Body of pancreas (tissue), 4 donors: ENCODE results near the gene ISL2. TPM values are rescaled to one million over a fixed set of nuclear protein-coding genes. Genes with fewer than 3 reads are reported as not detected.

Source experiments
- ATAC-seq: fragments of 150-250 bp; one replicate; pipeline ENCODE4 v1.9.1; 2016
- DNase-seq, 4 donors: peaks; one replicate each; pipeline ENCODE4 v3.0.0-alpha.2; 2019
- H3K27ac ChIP-seq, 4 donors: fragments of 200-600 bp; sonication (generic); 1 replicate in 3 of 4; 2 replicates in 1 of 4; pipeline versions ENCODE4 v1.5.1 to v1.6.1; 2016 to 2019; ENCODE audit warnings: mild to moderate bottlenecking in 1 of 4, mixed read lengths in 1 of 4, moderate library complexity in 1 of 4
- H3K27me3 ChIP-seq, 2 donors: fragments of 200-600 bp; sonication (generic); one replicate each; pipeline ENCODE4 v1.6.0; 2016; ENCODE audit warnings: mild to moderate bottlenecking in 1 of 2
- H3K36me3 ChIP-seq, 2 donors: fragments of 200-600 bp; sonication (generic); replicated peaks in 1 of 2; 2 replicates each; pipeline ENCODE4 v1.5.1; 2016; ENCODE audit warnings: low read depth in 2 of 2; ENCODE audit not compliant: insufficient read depth in 1 of 2
- H3K4me1 ChIP-seq: fragments of 200-600 bp; sonication (generic); one replicate; pipeline ENCODE4 v1.6.0; 2016
- H3K4me3 ChIP-seq, 2 donors: fragments of 200-600 bp; sonication (generic); 1 replicate in 1 of 2; 2 replicates in 1 of 2; pipeline ENCODE4 v1.5.1; 2016 to 2019
- H3K9me3 ChIP-seq, 3 donors: fragments of 200-600 bp; sonication (generic); 1 replicate in 2 of 3; 2 replicates in 1 of 3; pipeline ENCODE4 v1.5.1; 2016
- CTCF ChIP-seq, 7 experiments: fragments of 450-650 bp in 4 of 7; fragments of 200-600 bp in 3 of 7; sonication (generic) in 3 of 7; IDR thresholded peaks; one replicate each; pipeline ENCODE4 v1.5.1; 2016 to 2019; ENCODE audit warnings: antibody characterized with exemption in 7 of 7
- POLR2A ChIP-seq, 3 donors: fragments of 450-650 bp; IDR thresholded peaks; one replicate each; pipeline ENCODE4 v1.6.1; 2016; ENCODE audit warnings: antibody characterized with exemption in 3 of 3, mild to moderate bottlenecking in 2 of 3
- WGBS, 2 donors: methylation state at CpG; one replicate each; pipeline ENCODE4 v1.1.5; 2017; 5-methylcytosine and 5-hydroxymethylcytosine counted together
- intact Hi-C: fragments of 100-400 bp; cut with DNase I; formaldehyde crosslinking; loops from one replicate; pipeline ENCODE4 v1.15.1; 2023
- total RNA-seq, 2 donors: library from RNA; depleted of rRNA; stranded (reverse); fragments of >200 nt; gene quantifications; one replicate each; pipeline ENCODE4 v1.1.0, GENCODE V29; 2016

ISL2 gene
- total RNA-seq, 2 donors from 2014 or later: not detected

- TF ChIP-seq CTCF (IDR thresholded peaks at IDR 0.05) (no peak), POLR2A (IDR thresholded peaks at IDR 0.05) (no peak)
- no peak for ATAC-seq
- no peak for DNase-seq
These were observed 42.1 kb downstream of the ISL2 start for GRCh38 chr15:76378691-76379090.

GRCh38 chr15:76380249-76380648, 43.7 kb downstream of the ISL2 start:
- WGBS, 2 donors: 86 to 96% methylated on average over 1 of the region's 1 CpG
- H3K27me3 ChIP-seq: no peaks in the 10 kb centered on the region
- no peak for TF ChIP-seq POLR2A (IDR thresholded peaks at IDR 0.05)
- no peak for TF ChIP-seq CTCF (IDR thresholded peaks at IDR 0.05)
- no peak overlapping the region for H3K4me3 ChIP-seq
- DNase-seq: no peak
- no peaks in the 10 kb centered on the region for H3K4me1 ChIP-seq
- intact Hi-C loops: no loop called here
- H3K27ac ChIP-seq: no peak overlapping the region
- no peaks in the 10 kb centered on the region for H3K9me3 ChIP-seq
- no peak for ATAC-seq
- H3K36me3 ChIP-seq: no peaks in the 10 kb centered on the region

More at GRCh38 chr15:76378691-76379090, 42.1 kb downstream of the ISL2 start:
- no peaks in the 10 kb centered on the region for H3K27me3 ChIP-seq
- H3K27ac ChIP-seq: no peak overlapping the region
- 86 to 100% methylated on average over 1 of the region's 1 CpG for WGBS, 2 donors
- H3K9me3 ChIP-seq: no peaks in the 10 kb centered on the region
- no peaks in the 10 kb centered on the region for H3K36me3 ChIP-seq
- no peaks in the 10 kb centered on the region for H3K4me1 ChIP-seq
- intact Hi-C loops: no loop called here
- no peak overlapping the region for H3K4me3 ChIP-seq

GRCh38 chr15:76381366-76381765, 44.8 kb downstream of the ISL2 start:
- no peaks in the 10 kb centered on the region for H3K9me3 ChIP-seq
- no peak for ATAC-seq
- intact Hi-C loops: no loop called here
- 94 to 99% methylated on average over 4 of the region's 4 CpGs for WGBS, 2 donors
- TF ChIP-seq CTCF (IDR thresholded peaks at IDR 0.05) (no peak), POLR2A (IDR thresholded peaks at IDR 0.05) (no peak)
- H3K4me3 ChIP-seq: no peak overlapping the region
- no peaks in the 10 kb centered on the region for H3K4me1 ChIP-seq
- H3K27ac ChIP-seq: no peak overlapping the region
- no peak for DNase-seq
- no peaks in the 10 kb centered on the region for H3K27me3 ChIP-seq
- H3K36me3 ChIP-seq: no peaks in the 10 kb centered on the region

- ATAC-seq (no peak), DNase-seq (no peak)
- H3K4me3 ChIP-seq: no peak overlapping the region
- 95 to 100% methylated on average over 2 of the region's 2 CpGs for WGBS, 2 donors
- H3K9me3 ChIP-seq: no peaks in the 10 kb centered on the region
- no peaks in the 10 kb centered on the region for H3K36me3 ChIP-seq
- no peak for TF ChIP-seq CTCF (IDR thresholded peaks at IDR 0.05)
- TF ChIP-seq POLR2A (IDR thresholded peaks at IDR 0.05): no peak
- intact Hi-C loops: no loop called here
- H3K27ac ChIP-seq: no peak overlapping the region
- no peaks in the 10 kb centered on the region for H3K27me3 ChIP-seq
- no peaks in the 10 kb centered on the region for H3K4me1 ChIP-seq
These were observed 46.6 kb downstream of the ISL2 start for GRCh38 chr15:76382987-76383728.

- ATAC-seq (no peak), DNase-seq (no peak)
- Histone ChIP-seq H3K27ac (no peak overlapping the region), H3K4me1 (no peaks in the 10 kb centered on the region), H3K4me3 (no peak overlapping the region), H3K9me3 (no peaks in the 10 kb centered on the region), H3K36me3 (no peaks in the 10 kb centered on the region), H3K27me3 (no peaks in the 10 kb centered on the region)
- intact Hi-C loops: no loop called here
- no peak for TF ChIP-seq CTCF (IDR thresholded peaks at IDR 0.05)
- no peak for TF ChIP-seq POLR2A (IDR thresholded peaks at IDR 0.05)
- 89 to 99% methylated on average over 2 of the region's 2 CpGs for WGBS, 2 donors
These were observed 47.8 kb downstream of the ISL2 start for GRCh38 chr15:76384409-76384808.
